HG02759 (cell line): ENCODE data around the gene OR5M8.

Experiments used
- ATAC-seq: cut with Tn5 transposase; IDR thresholded peaks from one replicate; pipeline ENCODE4 v1.9.1; 2021; ENCODE audit warnings: mild to moderate bottlenecking, moderate library complexity; ENCODE audit not compliant: unreplicated experiment

OR5M8 gene

DNA sequence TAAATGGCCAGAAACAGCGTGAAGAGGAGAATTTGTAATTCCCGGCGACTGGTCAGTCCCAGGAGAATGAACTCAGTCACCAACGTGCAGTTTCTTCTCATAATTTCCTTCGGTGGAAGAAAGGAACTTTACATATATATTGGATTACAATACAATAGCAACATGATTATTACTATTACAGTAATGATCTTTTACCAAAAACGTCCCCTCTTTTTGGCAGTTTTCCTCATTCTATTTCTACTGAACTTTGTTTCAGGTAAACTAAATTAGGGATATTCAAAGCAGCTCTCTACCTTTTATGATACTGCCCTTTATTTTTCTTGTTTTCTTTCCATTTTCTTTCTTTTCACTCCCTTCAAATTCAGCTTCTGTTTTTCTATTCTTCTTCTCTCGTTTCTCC lies at the start of gene OR5M8:
OR5M8 (minus strand) TSS at position 101 of the 400 bp plus-strand sequence; CDS start at position 101, 0 bp downstream.
- ATAC-seq = no peak

DNA sequence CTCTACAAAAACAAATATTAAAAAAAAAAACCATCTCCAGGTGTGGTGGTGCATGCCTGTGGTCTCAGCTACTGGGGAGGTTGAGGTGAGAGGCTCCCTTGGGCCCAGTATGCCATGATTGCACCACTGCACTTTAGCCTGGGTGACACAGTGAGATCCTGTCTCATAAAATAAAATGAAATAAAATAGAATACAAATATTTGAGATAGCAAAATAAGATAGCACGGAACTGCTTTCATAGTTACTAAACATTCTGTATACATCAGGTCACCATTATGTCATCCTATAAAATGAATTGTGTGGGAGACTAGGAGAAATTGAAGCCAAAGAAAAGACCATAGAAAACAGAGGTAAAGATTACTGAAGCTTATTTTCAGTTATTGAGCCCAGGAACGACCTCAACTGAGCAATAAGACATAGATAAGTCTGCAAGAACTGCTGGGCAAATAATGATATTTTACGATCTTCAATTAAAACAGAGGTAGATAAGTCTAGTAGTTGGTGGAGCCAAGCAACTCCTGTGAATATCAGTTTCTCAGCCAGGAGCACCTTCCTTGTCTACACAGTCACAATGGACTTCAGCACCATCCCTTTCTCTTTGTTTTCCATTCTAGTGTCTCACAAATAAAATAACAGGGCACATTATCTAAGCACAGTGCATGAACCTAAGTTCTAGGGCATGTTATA lies 42.0 kb upstream of the OR5M8 start:
- ATAC-seq = no peak

DNA sequence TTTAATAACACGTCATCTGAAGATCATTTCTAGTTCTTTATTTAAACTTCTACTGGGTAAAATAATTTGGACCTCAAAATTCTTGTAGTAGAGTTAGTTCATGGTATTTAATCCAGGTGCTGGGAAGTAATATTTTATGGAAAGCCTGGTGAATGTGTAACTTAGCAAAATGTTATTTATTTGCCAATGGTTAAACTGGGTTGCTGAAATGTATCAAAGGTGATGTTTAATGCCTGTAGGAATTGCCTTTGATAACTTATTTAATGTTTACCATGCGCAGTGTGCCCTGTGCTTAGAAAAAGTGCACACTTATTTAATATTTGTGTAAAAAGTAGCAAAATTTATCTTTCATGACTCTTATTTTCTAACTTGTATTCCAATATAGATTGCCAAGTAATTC lies 40.7 kb upstream of the OR5M8 start:
- no peak for ATAC-seq

DNA sequence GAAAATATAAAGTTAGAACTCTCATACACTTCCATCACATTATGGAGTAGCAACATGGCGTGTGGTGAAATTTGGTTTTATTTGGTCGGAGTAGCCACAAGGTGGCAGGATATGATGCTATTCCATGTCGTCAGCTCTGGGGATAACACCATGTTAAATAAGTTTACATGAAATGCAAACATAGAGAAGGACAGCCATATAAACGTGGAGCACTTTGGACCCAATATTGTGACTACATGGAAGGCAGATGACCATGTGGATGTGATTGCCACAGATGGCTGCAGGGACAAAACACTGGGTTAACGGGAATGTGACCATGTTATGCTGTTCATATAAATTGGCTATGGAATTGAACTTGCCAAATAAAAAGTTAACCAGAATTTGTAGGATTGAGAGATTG lies 30.8 kb upstream of the OR5M8 start:
- no peak for ATAC-seq

DNA sequence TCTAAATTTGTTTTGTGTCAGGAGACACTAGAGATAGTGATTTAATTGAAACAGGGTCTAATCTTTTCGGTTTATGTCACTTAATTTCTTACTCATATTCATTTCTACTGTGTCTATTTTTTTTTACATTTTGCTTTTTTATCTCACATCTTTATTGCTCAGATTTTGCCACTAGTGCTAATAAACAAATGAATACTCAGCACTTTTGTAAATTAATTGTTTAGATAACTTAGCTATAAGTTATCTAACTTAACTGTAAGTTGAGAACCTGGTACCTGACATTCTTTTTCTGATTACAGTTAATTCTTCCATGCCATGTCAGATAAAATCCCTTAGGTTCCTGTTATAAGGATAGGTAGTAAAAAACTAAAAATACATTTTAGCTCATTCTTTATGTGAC lies 22.1 kb upstream of the OR5M8 start:
- no peak for ATAC-seq

DNA sequence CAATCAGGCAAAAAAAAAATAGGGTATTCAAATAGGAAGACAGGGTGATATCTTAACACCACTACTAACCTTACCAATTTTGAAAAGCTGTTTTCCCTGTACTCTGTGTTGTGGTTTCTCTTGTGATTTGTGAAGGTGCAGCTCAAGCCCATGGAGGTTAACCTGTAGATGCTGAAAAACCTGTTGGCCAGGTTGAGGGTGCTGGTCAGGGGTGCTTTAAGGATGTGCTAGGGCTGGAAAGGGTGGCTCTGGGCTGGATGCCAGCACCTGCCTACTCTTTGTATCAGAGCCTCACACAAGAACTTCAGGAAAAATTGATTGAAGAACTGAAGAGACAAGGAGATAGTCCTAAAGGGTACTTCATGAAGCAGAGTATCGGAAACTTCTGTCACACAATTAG lies 18.3 kb upstream of the OR5M8 start:
- no peak for ATAC-seq

DNA sequence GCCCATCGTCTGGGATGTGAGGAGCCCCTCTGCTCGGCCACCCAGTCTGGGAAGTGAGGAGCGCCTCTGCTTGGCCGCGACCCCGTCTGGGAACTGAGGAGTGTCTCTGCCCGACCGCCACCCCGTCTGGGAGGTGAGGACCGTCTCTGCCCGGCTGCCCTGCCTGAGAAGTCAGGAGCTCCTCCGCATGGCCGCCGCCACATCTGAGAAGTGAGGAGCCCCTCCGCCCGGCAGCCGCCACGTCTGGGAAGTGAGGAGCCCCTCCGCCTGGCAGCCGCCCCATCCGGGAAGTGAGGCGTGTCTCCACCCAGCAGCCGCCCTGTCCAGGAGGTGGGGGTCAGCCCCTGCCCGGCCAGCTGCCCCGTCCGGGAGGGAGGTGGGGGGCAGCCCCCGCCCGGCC lies 5.8 kb upstream of the OR5M8 start:
- ATAC-seq = no peak

DNA sequence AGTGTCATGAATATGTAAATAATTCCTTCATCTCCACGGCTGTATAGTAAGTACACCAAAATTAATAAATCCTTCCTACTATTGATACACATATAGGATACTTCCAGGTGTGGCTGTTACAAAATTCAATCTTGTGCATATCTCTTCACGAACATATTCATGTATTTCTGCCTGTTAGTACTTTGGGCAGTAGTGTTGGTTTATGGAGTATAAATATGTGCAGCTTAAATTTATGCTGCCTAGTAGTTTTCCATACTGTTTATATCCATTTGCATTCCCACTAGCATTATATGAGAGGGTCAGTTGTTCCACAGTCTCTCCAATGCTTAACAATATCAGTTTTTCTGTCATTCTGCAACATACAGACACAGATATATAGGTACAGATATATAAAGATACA lies 3.9 kb upstream of the OR5M8 start:
- no peak for ATAC-seq

DNA sequence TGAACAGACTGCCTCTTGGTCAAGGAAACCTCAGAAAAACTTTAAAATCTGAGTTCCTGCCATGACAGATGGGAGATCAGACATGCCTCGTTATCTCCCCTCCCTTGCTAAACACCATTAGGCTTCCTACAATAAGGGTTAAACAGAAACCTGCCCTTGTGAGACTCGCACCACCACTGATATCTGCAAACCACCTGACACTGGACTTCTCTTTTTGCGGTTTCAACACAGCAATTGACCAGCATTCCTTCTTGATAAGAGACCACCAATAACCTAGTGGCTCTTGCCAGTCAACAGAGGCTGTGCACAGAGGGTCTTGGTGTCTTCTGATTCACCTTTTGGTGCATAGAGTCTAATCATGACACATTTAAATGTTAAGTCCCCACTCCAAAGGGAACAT lies 4.4 kb downstream of the OR5M8 start:
- no peak for ATAC-seq

DNA sequence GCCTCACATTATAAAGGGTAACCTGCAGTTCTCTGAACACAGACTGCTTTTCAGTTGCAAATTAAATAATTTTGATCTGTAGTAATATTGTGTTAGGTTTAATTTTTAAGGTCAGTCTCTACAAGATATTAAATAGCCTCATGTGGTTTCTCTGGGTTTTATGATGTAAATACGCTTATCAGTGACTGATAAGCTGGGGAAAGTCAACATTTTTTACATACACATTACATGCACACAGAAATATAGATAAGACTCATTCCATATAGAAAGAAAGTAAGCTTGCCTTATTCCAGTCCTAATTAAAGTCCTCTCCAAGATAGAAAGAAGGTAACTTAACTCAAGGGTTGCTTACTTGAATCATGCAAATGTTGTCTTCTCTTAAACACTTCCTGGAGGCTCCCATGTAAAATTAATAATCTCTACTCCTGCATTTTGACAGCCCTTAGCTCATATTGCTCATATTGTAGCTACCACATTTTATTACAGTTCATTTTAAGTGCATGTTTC lies 16.4 kb downstream of the OR5M8 start:
- no peak for ATAC-seq

DNA sequence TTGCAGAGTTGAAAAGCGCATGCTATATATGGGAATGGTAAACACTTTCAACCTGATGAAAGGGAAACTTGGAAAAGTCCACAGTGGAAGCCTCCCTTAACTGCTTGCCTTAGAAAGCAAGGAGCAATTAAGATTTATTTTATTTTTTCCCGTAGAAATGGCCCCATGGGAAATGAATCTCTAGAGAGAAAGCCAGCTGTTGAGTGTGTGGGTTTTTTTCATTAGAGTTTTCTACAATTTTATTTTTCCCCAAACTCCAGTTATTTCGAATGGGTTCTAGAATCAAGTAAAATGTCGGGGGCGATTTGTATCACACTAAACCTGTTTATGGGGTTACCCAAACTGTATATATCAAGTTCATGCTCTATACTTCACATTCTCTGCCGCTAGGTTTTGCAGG lies 17.9 kb downstream of the OR5M8 start, which contains the start of gene OR5M3:
OR5M3 (minus strand) TSS at position 101 of the 400 bp plus-strand sequence. CDS start 2,855 bp downstream, outside the sequence.
- no peak for ATAC-seq

DNA sequence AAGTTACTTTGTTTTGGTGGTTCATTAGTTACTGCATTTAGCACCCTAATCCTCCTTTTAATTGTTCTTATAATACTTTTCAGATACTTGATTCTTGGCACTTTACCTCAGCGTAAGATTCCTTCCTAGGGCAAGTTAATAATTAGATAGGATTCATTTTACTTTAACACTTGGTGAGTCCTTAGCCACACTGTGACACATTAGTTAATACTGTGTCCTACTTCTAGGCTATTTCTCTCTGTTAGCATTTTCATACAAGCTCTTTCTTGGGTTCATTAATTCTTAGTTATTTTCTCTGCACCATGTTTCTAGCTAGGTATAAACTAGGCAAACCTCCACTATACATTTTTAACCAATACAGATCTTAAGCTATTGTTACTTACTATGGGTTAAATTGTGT lies 34.1 kb downstream of the OR5M8 start:
- no peak for ATAC-seq

DNA sequence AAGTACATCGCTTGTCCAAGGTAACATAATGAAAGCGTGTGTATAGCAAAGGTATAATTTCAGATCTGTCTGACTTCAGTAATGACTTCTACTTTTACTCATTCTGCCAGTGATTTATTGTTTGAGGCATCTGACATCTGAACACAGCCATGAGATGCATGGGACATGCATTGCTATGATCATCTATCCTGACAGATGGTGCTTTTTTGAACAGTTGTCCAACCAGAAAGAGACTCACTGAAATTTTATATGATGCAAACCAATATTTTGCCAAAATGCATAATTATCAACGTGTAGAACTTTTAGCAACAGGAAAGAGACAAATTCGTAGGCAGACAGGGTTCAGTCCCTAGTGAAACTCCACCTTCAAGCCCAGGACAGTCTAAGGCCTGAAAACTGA lies 37.6 kb downstream of the OR5M8 start:
- ATAC-seq = no peak
